Activated CD4-positive, alpha-beta T cell treated with anti-CD3 and anti-CD28 coated beads, Interleukin-2, amount 50 U/mL, for 4 hours (primary cell): ENCODE measurements around the gene ST3GAL6.

Source experiments
- DNase-seq, 2 experiments: peaks; one replicate each; pipeline ENCODE4 v3.0.0-alpha.2; 2020

Gene ST3GAL6

DNA sequence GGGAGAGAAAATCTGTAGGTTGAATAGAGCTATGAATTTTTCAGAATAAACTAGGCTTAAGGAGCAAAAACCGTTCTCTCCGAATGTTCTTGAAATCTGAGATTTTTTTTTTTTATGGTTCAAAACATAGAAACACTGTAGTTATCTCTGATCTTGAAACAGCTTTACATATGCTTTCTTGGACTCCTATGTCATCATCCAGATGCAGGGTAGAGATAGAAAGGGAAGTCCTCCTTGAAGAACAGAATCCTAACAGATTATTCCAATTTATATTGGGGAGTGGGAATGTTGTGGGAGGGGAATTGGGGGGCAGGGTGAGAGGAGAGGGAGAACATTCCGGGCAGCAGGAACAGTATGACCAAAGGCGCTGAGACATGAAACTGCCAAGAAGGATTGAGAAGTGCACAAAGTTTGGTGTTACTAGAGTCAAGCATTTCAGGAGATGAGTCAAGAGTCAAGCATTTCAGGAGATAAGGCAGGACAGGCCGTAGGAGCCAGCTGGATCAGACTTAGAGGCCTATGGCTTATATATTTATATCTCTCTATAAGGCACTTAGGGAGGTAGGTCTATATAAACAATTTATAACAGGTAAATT, 21.9 kb upstream of the ST3GAL6 start:
- DNase-seq, result no peak

DNA sequence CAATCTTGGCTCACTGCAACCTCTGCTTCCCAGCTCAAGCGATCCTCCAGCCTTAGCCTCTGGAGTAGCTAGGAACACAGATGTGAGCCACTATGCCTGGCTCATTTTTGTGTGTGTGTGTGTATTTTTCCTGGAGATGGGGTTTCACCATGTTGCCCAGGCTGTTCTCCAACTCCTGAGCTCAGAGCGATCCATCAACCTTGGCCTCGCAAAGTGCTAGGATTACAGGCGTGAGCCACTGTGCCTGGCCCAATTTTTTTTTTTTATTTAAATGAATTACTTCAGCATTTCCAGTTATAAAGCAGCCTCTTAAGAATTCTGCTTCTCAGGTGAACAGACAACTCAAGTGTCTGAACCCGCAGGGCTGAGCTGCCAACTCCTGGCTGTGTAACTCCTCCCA, 20.1 kb upstream of the ST3GAL6 start:
- DNase-seq, result no peak

DNA sequence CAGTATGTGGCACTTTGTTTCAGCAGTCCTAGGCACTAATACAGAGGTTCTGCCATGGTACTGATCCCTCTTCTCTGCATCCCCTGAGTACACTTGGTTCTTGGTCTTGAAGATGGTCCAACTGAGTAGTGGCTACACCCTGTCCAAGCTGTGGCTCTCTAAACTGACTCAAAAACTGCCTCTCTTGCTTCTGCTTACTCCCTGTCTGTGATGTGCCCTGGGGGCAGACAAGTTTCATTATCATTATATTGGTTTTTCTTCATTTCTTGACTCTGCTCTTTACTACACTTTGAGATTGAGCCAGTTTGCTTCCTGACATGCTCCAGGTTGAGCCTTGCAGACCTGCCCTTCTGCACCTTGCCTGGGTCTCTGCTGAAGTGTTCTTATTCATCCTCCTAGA, 18.9 kb upstream of the ST3GAL6 start:
- DNase-seq, result no peak

DNA sequence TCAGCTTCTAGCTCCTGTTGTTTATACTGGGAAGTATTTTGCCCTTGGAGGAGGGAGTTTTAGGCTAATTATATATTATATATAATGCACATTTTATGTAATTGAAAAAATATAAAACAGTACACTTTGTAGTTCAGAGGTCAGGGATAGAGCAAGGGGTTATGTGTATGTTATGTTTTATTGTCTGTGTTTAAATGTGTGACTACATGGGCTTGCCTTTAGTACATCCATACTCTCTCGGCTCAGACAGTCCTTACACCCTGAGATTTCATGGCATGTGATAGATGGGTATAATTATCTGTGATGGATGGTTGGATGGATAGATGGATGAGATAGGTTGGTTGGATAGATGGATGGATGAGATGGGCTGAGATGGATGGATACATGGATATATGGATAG, 17.4 kb upstream of the ST3GAL6 start:
- DNase-seq, result no peak

DNA sequence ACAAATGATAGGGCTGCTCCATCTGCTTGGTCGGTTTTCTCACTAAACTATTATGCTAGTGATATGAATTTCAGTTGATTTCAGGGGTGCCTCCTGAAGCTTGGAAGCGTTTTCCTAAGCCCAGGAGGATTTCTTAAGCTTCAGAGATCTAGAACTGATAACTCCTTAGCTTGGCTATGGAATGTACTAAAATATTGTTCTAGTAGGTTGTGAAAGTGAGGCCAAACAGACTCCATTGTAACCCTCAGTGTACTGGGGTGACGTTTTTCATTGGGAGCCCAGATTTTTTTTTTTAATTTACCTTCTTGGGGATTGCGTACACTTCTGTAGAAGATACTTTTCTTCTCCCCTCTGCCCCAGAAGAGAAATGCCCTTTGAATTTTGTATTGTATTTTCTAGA, 17.0 kb upstream of the ST3GAL6 start:
- DNase-seq, result no peak

DNA sequence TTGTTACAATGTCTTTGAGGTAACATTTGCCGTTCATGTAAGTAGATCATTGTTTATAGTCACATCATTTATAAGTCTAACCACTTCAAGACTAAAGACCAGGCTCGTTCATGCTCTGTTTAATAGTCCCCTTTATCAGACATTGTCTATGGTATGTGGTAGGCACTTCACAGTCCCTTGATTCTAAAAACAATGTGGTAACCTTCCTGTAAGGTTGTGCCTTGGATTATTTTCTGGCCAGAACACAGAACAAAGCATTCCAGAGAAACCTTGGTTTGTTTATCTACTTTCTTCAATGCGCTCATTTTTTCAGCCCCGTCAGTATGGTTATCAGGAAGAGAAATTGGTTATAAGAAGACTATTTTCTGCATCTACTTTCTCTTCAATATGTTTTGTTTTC, 16.3 kb upstream of the ST3GAL6 start:
- no peak for DNase-seq

DNA sequence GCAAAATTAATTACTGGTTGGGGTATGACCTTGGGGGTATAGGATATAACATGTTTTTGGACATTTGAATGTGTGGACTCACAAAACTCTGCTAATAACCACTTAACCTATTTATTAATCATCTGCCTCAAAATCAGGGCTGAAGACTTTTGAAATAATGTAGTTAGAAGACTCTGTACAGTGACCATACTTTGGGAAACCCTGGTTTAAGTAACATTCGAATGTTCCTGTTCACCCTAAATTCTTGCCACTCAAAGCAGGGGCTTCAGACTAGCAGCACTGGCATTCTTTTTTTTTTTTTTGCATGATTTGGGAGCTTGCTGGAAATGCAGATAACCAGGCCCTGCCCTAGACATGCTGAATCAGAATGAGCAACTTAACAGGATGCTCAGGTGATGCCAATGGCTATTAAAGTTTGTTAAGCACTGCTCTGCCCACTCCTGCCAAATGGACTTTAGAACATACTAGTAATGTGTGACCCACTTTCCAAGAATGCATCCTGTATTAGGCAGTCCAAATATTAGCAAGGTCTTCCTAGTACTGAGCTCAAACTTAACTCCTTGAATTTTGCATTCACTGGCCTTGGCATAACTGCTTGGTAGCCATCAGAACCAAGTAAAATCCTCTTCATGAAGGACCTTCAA, 12.7 kb upstream of the ST3GAL6 start:
- no peak for DNase-seq

DNA sequence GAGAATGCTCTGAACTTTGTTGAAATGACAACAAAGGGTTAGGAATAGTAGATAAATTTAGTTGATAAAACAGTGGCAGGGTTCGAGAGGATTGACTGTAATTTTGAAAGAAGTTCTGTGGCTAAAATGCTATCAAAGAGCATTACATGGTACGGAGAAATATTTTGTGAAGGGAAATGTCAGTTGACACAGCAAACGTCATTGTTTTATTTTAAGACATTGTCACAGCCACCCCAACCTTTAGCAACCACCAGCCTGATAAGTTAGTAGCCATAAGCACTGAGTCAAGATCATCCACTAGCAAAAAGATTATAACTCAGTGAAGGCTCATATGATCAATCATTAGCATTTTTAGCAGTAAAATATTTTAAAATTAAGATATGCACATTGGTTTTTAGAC, 8.7 kb upstream of the ST3GAL6 start:
- DNase-seq, result no peak

DNA sequence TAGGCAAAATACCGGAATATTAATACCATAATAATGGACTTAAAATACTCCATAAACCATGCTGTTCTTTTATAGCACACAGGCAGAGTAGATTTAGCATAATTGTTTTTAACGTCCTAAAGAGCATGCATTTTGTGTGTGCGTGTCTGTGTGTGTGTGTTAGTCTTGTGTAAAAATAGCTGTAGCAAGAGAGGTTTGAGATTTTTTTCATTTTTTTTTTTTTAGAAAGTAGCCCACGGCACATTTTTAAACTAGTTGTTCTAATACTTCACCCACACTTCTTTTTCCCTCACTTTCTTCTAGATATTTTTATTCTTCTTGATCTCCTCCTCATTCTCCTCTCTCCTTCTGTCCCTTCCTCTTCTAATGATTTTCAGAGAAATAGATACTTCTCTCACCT, 7.5 kb upstream of the ST3GAL6 start:
- DNase-seq, result no peak

DNA sequence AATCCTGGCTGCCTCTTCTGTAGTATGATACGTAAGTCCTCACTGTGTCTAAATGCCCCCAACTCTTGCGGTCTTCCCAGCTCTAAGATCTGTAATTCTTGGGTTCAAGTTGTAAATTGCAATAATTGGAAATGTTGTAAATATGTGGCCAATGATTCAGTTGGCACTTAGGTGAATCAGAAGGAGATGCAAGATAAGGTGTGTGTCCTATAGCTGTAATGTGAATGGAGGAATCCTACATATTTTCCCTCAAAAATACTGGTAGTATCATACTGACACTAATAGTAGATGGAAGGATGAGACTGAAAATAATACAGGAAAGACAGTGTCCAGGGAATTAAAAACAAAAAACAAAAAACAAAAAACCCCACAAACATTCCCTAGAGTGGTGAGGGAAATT, 3.5 kb upstream of the ST3GAL6 start:
- DNase-seq, result no peak

DNA sequence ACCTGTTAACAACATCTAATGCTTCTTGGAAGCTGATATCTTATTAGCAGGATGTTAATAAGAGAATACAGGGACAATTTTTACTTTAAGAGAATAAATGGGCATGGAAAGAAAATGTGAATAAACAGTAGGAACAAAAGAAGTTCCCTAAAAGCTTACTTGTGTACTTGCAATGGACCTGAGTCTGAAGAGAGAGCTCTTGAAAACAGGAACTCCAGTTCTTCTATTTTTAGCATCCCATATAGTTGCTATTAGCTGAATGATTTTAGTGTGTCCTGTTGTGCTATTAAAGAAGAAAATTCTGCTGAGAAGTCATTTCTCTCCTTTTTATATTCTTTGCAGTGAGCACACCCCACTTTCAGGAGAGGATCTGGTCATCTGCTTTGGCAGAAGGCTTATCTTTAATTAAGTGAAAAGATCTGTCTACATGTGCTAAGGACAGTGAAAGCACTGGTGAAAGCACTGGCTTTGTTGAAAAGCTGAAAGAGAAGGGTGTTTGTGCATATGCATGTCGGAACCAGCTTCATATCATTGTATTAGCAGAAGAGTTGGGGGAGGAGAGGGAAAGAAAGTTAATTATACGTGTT, 1.4 kb upstream of the ST3GAL6 start:
- DNase-seq, result no peak

DNA sequence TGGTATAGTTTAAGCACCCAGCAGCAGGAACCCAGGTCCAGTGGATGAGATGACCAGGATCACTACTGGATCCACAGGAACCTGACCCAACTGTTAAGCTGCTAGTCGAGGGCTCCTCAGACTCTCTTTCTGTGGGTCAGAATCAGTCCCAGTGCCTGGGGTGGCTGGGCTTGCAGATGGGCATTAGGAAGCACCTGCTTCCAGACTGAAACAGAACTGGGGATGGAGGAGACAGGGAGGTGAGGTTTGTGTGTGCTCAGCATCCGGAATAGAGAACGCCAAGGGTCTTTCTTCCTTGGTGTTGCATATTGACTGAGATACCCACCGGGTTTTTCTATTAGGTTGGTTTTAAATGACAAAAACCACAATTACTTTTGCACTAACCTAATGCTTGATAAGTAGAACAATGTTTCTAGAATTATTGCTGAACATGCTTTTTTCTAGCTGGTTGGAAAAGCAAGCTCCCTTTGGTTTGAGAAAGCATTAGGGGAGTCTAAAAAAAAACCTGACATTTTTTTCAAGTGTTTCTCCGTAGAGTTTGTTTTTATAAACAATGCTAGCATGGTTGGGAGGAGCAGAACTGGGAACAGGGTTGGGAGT, 779 bp downstream of the ST3GAL6 start:
- no peak for DNase-seq

DNA sequence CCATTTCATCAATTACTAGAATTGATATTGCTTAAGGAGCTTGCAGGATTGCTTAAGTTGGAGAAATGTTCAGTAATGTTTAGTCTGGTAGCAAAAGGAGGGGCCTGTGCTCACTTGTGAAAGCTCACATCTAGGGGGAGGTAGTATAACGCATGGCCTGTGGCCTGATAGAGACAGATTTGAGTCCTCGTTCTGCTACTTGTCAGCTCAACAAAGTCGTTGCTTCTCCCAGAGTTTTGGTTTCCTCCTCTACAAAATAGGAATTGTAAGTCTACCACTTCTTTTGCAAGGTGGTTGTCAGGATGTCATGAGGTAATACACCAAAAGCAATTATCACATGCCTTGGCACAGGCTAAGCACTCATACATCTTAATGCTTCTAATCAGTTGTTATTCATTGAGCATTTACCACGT, 1.3 kb downstream of the ST3GAL6 start:
- DNase-seq, result no peak

DNA sequence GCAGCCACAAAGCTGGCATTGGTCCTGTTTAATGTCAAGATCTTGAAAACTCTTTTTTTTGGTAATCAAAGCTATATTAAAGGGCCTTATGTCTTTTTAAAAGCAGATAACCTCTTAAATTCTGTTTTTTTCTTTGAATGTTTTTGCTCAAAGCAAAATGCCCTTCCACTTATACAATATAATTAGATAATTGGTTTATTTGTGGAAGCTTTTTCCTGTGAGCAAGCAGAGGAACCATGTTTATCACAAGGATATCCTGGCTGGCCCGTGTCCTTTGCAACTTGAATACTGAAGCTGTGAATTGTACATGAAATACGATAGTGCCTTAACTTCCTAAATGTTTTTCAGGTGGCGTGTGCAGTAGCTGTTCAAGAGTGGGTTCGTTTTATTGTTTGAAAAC, 2.6 kb downstream of the ST3GAL6 start:
- no peak for DNase-seq

DNA sequence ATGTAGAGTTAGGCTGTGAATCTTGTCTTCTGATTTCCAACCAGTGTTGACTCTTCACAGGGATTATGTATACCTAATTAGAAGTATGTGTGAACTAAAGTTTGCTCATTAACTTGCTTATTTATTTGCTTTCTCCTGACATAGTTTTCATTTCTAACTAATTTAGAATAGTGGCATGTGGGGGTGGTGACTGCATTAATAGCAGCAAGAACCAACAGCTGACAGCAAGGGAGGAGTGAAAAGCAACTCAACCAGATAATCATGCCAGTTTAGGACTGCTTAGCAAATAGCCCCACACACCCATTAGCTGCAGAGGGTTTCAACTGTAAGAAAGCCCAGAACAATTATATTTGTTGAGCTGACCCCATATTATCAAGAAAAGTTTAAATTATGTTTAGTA, 3.8 kb downstream of the ST3GAL6 start:
- no peak for DNase-seq

DNA sequence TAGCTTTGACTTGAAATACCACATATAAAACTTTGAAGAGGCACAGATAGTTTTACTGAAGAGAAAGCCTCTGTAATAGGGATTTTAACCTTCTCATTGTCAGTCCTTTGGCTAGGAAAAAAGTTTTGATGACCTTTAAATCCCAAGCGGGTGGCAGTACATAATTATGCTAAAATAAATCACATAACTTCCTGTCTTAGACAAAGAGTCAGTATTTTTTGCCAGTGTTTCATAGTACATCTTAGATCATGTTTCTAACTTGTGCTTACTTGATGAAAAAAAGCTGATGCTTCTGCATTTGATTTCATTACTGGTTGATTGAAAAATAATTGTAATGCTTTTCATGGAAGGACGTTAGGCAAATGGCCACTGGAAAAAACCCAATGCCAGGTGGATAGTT, 5.8 kb downstream of the ST3GAL6 start:
- DNase-seq, result no peak

DNA sequence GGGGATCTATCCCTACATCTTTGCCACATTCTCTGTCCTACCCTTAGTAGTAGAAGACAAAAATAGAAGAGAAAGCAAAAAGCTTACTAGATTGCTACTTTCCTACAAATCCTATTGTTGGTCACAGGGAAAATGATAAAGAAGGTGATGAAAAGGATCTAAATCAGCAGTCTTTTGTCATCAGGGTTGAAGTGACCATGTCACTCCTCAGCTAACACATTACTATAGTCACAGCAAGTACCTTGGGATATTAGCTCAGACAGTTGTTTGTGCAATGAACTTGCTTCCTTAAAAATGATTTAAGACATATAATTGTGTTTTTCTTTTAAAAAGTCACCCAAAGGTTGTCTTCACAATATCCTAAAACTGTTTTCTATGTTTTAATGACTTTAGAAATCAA, 6.3 kb downstream of the ST3GAL6 start:
- no peak for DNase-seq

DNA sequence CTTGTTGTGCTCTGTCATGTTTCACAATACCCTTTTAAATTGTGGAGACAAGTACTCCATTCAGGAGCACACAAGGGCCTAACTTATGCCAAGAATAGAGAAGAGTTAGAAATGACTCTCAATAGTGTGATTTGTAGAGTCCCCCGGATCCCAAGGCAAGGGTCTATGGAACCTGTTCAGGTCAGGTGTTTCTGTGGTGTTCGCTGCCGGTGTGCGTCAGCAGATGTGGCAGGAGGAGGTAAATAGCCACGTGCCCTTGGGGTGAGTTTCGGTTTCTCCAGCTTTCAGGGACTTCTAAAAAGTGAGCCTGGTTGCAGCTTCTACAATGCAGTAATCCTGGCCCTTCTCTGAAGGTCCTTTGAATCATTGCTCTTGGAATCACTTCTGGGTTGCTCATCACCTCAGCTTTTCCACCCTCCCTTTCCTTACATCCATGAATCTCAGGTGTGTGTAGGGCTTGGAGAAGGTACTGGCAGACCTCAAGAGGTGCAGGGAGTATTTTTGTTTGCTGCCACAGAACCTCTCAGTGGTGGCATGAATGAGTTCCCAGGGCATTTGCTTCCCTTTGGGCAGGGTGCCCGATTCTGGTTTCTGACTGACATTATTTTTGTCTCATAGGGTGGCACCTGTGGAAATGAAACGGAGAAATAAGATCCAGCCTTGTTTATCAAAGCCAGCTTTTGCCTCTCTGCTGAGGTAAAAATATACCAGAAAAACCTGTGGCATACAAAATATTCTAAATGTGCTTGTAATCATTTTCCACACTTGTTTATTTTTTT, 7.3 kb downstream of the ST3GAL6 start:
- DNase-seq, result no peak

DNA sequence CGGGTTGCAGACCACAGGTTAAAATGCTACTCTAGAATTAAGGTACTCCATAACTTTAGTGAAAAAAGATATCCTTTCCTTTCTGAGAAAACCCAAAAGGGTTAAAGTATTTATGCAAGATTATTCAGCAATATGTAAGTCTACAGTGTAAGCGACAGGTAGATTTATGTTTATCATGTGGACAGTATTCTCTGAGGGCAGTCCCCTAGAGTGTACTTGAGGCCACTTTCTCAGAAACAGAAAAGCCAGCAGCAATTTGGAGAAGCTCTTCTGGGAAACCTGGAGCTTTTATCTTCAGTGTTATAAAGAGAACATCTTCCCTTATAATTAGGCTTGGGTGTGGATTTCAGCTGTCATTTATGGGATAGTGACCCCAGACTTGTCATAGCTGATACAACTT, 8.9 kb downstream of the ST3GAL6 start:
- no peak for DNase-seq

DNA sequence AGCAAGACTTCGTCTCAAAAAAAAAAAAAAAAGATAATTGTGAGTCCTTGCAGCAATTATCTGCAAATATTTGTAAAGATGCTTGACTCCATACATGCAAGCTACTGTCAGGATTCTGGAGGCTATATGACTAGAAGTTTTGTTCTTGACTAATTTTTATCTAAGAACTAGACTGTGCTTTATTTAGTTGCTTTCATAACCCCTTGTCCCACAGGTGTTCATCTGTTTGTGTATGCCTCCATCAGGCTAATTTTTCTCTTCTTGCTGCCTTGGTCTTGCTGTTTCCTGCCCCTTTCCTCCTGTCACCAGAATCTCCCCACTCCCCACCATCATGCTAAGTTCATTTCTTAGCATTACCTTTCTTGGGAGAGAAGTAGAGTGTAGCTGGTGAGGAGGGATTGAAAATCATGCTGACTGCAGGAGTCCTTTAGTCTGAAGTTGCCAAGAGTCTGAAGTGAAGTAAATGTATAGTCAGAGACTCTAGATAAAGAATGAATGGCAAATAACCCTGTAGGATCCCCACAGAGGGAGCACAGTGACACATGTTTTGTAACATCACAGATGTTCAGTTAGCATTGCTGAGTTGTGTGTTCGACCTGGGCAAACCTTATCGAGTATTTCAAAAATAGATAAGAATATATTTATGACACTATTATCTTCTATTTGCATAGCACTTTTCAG, 12.5 kb downstream of the ST3GAL6 start:
- no peak for DNase-seq

DNA sequence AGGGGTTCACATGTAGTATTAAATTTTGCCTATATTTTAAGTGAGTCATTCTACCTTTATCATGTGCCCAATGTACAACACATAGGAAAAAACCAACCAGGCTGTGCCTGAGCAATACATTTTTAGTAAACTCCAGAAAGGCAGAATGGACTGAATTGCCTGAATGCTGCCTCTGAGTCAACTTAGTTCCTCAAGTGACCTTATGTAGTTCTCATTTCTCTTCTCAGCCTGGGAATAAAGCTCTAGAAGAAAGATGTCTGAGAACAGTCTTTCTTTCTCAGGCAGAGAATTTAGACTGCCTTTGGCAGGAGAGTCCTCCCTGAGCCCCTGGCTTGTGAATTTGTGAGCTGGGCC, 13.0 kb downstream of the ST3GAL6 start:
- no peak for DNase-seq

DNA sequence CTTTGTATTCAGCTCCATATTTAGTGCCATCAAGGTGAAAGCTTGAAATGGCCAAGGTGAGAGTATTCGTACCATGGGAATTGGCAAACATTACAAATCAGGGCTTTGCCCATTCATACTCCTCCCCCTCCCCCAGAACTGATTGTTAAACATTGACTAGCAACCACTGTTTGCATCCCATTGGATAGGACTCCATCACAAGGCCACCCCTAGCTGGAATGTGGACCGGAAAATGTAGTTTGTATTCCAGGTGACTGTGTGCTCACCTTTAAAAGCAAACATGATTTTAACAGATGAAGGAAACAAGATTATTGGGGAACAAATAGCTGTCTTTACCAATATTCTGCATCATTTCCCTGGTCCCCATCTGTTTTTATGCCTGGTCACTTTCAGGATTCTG, 14.1 kb downstream of the ST3GAL6 start:
- DNase-seq, result no peak

DNA sequence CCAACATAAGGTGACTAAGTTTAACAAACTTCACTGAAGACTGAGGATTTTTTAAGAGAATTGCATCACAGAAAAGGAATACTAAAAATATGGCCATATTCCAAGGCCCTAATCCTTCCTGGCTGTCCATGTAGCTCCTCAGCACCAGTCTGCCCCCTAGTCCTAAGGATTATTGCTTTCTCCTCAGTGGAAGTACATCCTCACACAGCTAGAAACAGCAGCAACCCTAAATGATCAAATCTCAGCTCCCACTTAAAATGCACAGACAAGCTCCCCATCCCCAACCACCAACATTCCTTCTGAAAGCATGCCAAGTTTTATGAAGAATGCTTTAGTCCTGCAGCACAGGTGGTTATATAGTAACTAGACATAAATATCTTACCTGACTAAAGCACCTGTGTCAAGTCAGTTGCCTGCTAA, 14.7 kb downstream of the ST3GAL6 start:
- DNase-seq, result no peak
